Measurements from ENCODE around the gene MARCHF6.
"Not testable (repeated sequence)": the region's sequence is repeated elsewhere in the genome, so short reads cannot be mapped to it uniquely, and the experiment has no call there.

The MARCHF6 gene

GRCh38 chr5:10323588-10324488 lies 29.7 kb upstream of the MARCHF6 start:
- no peak for DNase-seq (ENCODE audit: low spot score)

DNA sequence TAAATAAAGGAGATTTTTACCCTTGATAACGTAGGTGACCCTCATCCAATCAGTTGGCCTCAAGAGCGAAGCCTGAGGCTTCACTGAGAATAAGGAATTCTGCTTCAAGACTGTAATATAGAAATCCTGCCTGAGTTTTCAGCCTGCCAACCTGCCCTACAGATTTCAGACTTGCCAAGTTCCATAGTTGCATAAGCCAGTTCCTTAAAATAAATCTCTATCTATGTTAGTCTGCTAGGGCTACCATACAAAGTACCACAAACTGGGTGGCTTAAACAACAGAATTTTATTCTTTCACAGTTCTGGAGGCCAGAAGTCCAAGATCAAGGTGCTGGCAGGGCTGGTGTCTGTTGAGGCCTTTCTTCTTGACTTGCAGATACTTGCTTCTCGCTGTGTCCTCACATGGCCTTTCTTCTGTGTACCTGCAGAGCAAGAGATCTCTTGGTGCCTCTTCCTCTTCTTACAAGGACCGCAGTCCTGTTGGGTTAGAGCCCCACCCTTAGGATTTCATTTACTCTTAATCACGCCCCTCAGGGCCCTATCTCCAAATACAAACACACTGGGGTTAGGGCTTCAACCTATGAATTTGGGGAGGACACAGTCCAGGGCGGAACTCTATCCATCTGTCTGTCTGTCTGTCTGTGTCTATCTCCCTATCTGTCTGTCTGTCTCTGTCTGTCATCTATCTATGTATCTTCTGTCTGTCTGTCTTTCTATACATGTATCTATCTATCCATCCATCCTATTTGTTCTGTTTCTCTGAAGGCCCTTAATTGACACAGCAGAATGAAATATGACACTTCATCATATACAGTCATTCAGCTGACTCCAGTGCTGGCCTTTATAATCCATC lies 28.8 kb upstream of the MARCHF6 start:
- no peak for DNase-seq (ENCODE audit: low spot score)

- DNase-seq (ENCODE audit: low spot score) = no peak
Observed at GRCh38 chr5:10328323-10328722, 25.2 kb upstream of the MARCHF6 start.

DNA sequence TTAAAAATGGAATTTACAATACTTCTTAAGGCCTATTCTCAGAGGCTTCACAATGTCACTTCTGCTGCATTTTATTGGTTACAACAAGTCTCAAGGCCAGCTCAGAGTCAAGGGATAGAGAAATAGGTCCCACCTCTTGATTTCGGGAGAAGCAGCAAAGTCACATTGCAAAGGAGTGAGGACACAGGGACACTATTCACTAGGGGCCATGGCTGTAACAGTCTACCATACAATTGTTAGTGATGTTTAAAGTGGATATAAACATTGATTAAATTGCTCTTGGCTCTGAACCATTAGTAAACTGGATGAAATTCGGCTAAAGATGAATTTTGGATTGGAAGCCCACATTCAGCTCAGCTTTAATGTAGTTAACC lies 24.1 kb upstream of the MARCHF6 start:
- no peak for DNase-seq (ENCODE audit: low spot score)

GRCh38 chr5:10329820-10330481 lies 23.5 kb upstream of the MARCHF6 start:
- DNase-seq (ENCODE audit: low spot score) = no peak

- no peak for DNase-seq (ENCODE audit: low spot score)
Observed at GRCh38 chr5:10330511-10331230, 22.8 kb upstream of the MARCHF6 start.

GRCh38 chr5:10331341-10331796 lies 22.1 kb upstream of the MARCHF6 start:
- DNase-seq (ENCODE audit: low spot score) = no peak

DNA sequence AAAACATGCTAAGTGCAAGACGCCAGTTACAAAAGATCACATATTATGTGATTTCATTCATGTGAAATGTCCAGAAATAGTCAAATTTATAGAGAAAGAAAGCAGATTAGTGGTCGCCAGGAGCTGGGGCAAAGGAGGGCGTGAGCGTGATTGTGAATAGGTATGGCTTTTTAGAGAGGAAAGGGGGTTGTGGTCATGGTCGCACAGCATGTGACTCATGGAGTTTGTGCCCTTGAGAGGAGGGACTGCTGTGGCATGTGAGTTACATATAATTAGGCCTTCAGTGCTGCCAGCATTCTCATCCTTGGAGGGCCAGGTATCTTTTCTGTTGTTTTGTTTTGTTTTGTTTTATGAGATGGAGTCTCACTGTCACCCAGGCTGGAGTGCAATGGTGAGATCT lies 21.2 kb upstream of the MARCHF6 start:
- no peak for DNase-seq (ENCODE audit: low spot score)

DNA sequence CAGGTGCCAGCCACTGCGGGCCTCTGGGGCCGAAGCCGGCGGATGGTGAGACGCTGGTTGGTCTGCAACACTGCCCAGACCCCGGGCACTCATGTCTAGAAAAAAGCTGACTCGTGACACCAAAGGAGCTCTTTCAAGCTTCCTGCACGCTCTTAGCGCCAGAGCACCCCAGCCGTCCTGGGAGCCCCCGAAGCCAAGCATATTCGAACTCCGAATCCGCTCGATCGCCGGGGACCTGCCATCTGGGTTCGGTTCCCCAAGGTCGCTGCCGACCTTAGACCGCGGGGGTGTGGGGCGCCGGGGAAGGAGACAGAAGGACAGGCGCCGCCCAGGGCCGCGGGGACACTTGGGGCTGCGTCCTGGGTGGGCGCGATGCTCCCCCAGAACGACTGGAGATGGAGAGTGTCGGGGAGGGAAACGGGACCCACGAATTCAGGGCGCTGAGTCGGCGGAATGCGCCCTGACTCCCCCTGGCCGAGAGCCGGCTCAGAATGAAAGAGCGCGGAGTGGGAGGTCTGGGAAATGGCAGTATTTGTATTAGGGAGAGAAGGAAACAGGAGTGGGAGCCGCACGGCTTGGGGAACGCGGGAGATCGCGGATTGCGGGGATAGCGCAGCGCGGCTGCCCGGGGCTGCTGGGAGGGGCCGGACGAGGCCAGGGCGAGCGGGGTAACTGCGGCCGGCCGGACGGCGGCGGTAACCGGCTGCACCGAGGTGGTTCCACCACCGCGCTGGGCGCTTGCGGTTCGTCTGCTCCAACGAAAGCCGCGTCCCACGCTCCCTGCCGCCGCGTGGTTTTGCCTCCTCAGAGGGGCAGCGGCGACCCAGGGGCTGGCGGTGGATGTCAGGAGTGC lies 20.1 kb upstream of the MARCHF6 start:
- DNase-seq (ENCODE audit: low spot score) = no peak

DNA sequence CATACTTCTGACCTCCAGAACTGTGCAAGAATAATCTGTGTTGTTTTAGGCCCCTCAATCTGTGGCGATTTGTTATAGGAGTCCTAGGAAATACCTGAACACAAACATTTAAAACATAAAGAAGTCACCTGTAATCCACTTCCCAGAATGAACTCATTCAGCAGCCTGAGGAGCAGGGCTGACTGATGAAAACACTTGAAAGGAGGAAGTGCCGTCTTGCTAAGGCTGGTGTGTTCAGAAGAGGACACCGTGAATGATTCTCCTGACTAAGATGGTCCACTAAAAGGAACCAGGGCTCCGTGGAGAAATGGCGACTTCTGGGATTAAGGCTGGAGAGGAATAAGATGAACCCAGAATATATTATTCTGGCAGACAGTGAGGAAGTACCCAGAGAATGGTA lies 18.7 kb upstream of the MARCHF6 start:
- no peak for DNase-seq (ENCODE audit: low spot score)

GRCh38 chr5:10335711-10336470 lies 17.6 kb upstream of the MARCHF6 start:
- no peak for DNase-seq (ENCODE audit: low spot score)

- no peak for DNase-seq (ENCODE audit: low spot score)
Observed at GRCh38 chr5:10337107-10337506, 16.4 kb upstream of the MARCHF6 start.

DNA sequence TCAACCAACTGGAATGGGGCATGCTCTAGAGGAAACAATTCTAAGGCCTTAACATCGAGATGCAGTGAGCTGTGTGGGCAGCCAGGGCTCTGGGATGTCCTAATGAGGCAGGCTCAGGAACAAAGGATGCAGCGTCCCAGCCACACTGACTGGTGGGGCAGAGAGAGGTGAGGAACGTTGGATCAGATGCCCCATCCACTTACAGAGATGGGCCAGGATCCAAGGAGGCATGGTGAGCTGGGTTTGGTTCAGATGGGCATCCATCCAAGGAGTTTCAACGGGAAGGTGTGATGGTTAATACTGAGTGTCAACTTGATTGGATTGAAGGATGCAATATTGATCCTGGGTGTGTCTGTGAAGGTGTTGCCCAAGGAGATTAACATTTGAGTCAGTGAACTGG lies 15.5 kb upstream of the MARCHF6 start:
- DNase-seq (ENCODE audit: low spot score) = no peak

GRCh38 chr5:10338686-10339057 lies 14.8 kb upstream of the MARCHF6 start:
- no peak for DNase-seq (ENCODE audit: low spot score)

DNA sequence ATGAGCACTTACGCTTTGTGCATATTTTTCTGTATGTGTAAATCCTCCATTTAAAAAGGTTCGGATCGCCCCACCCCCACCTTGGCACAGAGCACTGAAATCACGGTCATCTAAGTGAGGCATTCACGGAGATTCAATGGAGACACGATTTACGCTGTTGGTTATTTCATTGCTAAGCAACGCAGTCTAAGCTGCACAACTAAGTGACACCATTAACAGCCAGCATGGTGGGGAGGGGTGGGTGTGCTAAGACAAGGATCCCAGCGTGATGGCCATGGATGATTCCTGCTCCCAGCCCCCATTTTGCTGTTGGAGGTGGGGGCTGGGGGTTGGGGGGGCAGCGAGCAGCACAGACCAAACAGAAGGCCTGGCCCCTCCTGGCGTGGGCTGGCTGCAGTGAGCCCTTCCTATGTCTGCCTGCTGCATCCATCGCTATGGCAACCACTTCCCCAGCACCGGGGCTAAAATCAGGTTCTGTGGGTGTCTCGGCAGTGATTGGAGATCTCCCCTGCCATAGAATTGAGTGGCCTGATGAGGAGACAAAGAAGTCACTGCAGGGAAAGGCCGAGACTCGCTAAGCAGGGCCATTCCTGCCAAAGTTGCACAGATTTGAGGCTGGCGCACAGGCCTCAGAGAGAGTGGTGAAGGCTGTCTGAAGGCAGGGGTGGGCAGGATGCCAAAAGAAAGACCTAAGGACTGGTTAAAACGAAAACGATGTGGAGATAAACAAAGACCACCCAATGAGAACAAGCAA lies 14.3 kb upstream of the MARCHF6 start:
- peak; percentile 84 for DNase-seq (ENCODE audit: low spot score)

- no peak for DNase-seq (ENCODE audit: low spot score)
Observed at GRCh38 chr5:10339958-10340357, 13.5 kb upstream of the MARCHF6 start.

DNA sequence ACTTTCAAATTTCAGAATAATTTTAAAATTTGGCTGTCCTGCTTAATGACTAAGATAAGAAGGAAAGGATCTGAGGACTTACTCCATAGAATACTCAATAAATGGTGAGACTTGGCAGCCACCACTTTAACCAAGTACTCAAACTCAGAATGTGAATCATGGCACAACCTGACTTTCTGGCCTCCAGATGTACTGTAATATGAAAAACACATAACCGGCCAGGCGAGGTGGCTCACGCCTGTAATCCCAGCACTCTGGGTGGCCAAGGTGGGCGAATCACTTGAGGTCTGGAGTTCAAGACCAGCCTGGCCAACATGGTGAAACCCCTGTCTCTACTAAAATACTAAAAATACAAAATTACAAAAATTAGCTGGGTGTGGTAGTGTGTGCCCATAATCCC lies 10.0 kb upstream of the MARCHF6 start:
- no peak for DNase-seq (ENCODE audit: low spot score)

GRCh38 chr5:10344461-10345106 lies 8.9 kb upstream of the MARCHF6 start:
- DNase-seq (ENCODE audit: low spot score) = not testable (repeated sequence)

All from SK-N-DZ (cell line).